Measurements from ENCODE around the gene CIDEC. TPM values are rescaled to one million over a fixed set of nuclear protein-coding genes. Genes with fewer than 3 reads are reported as not detected.

Gene CIDEC
- total and polyA plus RNA-seq, 3 donors from 2014 or later, result 1.1 to 2.9 (median 1.6) TPM

- no peak overlapping the region for H3K4me3 ChIP-seq
- WGBS, 2 donors, result 79 to 80% methylated on average over 8 of the region's 8 CpGs
- intact Hi-C loops (cut with DNase I; ENCODE audit: low total_unique reads), result no loop called here
- no peak for DNase-seq
- H3K4me1 ChIP-seq, result peaks cover 3% of the 10 kb centered on the region
- H3K36me3 ChIP-seq (ENCODE audit: low read depth, missing control alignments), result no peaks in the 10 kb centered on the region
- no peaks in the 10 kb centered on the region for H3K27me3 ChIP-seq
- H3K27ac ChIP-seq, result no peak overlapping the region
- TF ChIP-seq POLR2A (IDR thresholded peaks at IDR 0.05) (no peak), CTCF (IDR thresholded peaks at IDR 0.05) (no peak)
- no peaks in the 10 kb centered on the region for H3K9me3 ChIP-seq
Observed at GRCh38 chr3:9841015-9841414, 39.0 kb downstream of the CIDEC start.

- no peak overlapping the region for H3K27ac ChIP-seq
- H3K27me3 ChIP-seq, result no peaks in the 10 kb centered on the region
- peaks cover 3% of the 10 kb centered on the region for H3K4me1 ChIP-seq
- H3K36me3 ChIP-seq (ENCODE audit: low read depth, missing control alignments), result no peaks in the 10 kb centered on the region
- no peak overlapping the region for H3K4me3 ChIP-seq
- WGBS, 2 donors, result 75% methylated on average over 4 of the region's 4 CpGs; no CpG with 5 or more reads in 1 of the 2 donors
- intact Hi-C loops (cut with DNase I; ENCODE audit: low total_unique reads), result no loop called here
- TF ChIP-seq POLR2A (IDR thresholded peaks at IDR 0.05) (no peak), CTCF (IDR thresholded peaks at IDR 0.05) (no peak)
- H3K9me3 ChIP-seq, result no peaks in the 10 kb centered on the region
- no peak for DNase-seq
Observed at GRCh38 chr3:9838856-9839255, 41.2 kb downstream of the CIDEC start.

- TF ChIP-seq POLR2A (IDR thresholded peaks at IDR 0.05) (no peak), CTCF (IDR thresholded peaks at IDR 0.05) (no peak)
- Histone ChIP-seq H3K4me1 (peaks cover 3% of the 10 kb centered on the region), H3K27me3 (no peaks in the 10 kb centered on the region), H3K9me3 (no peaks in the 10 kb centered on the region), H3K36me3 (ENCODE audit: low read depth, missing control alignments) (no peaks in the 10 kb centered on the region), H3K27ac (no peak overlapping the region), H3K4me3 (no peak overlapping the region)
- no peak for DNase-seq
- intact Hi-C loops (cut with DNase I; ENCODE audit: low total_unique reads), result no loop called here
- WGBS, 2 donors, result 86 to 90% methylated on average over 8 to 12 of the region's 12 CpGs
Observed at GRCh38 chr3:9837701-9838582, 42.1 kb downstream of the CIDEC start.

GRCh38 chr3:9834520-9835380 lies 45.3 kb downstream of the CIDEC start:
- WGBS, 2 donors, result 76 to 80% methylated on average over 12 to 18 of the region's 18 CpGs
- no peaks in the 10 kb centered on the region for H3K9me3 ChIP-seq
- no peaks in the 10 kb centered on the region for H3K4me1 ChIP-seq
- TF ChIP-seq CTCF (IDR thresholded peaks at IDR 0.05), result no peak
- TF ChIP-seq POLR2A (IDR thresholded peaks at IDR 0.05), result no peak
- no peak for DNase-seq
- H3K4me3 ChIP-seq, result no peak overlapping the region
- no peak overlapping the region for H3K27ac ChIP-seq
- H3K27me3 ChIP-seq, result no peaks in the 10 kb centered on the region
- H3K36me3 ChIP-seq (ENCODE audit: low read depth, missing control alignments), result no peaks in the 10 kb centered on the region
- intact Hi-C loops (cut with DNase I; ENCODE audit: low total_unique reads), result no loop called here

All from testis (tissue), 3 donors.